ENCODE data around the gene DTWD2. TPM values are rescaled to one million over a fixed set of nuclear protein-coding genes. Genes with fewer than 3 reads are reported as not detected.
"Not testable (repeated sequence)": the region's sequence is repeated elsewhere in the genome, so short reads cannot be mapped to it uniquely, and the experiment has no call there.

The DTWD2 gene
- total RNA-seq, 4 donors from 2014 or later, result 6.1 to 9.8 (median 6.3) TPM

GRCh38 chr5:118996098-118996497 is 7.8 kb upstream of the DTWD2 start:
- TF ChIP-seq EP300 (IDR thresholded peaks at IDR 0.05), result no peak
- no peak for TF ChIP-seq CTCF (IDR thresholded peaks at IDR 0.05)
- TF ChIP-seq POLR2A (IDR thresholded peaks at IDR 0.05), result no peak
- Histone ChIP-seq H3K9me3 (peaks cover 0 to 26% (median 0%) of the 10 kb centered on the region in 4 donors), H3K4me1 (no peaks in the 10 kb centered on the region), H3K27me3 (no peaks in the 10 kb centered on the region), H3K4me3 (no peak overlapping the region), H3K36me3 (no peaks in the 10 kb centered on the region), H3K27ac (no peak overlapping the region)
- 89 to 93% methylated on average over 1 of the region's 1 CpG for WGBS, 2 donors
- no peak for DNase-seq (ENCODE audit: low spot score in 2 of 2)

GRCh38 chr5:118994595-118994994 is 6.2 kb upstream of the DTWD2 start:
- WGBS, 2 donors, result 52 to 61% methylated on average over 2 of the region's 2 CpGs
- H3K4me1 ChIP-seq, result no peaks in the 10 kb centered on the region
- TF ChIP-seq EP300 (IDR thresholded peaks at IDR 0.05) (no peak), POLR2A (IDR thresholded peaks at IDR 0.05) (no peak), CTCF (IDR thresholded peaks at IDR 0.05) (no peak)

GRCh38 chr5:118993118-118993517 is 4.8 kb upstream of the DTWD2 start:
- not testable (repeated sequence) for DNase-seq (ENCODE audit: low spot score in 2 of 2); H3K4me1 ChIP-seq; H3K4me3 ChIP-seq; H3K36me3 ChIP-seq; H3K27ac ChIP-seq; H3K27me3 ChIP-seq
- peaks cover 0 to 14% (median 0%) of the 10 kb centered on the region in 4 donors for H3K9me3 ChIP-seq

More at GRCh38 chr5:118994595-118994994, 6.2 kb upstream of the DTWD2 start:
- H3K4me3 ChIP-seq, result no peak overlapping the region
- H3K27ac ChIP-seq, result no peak overlapping the region
- peaks cover 0 to 22% (median 0%) of the 10 kb centered on the region in 4 donors for H3K9me3 ChIP-seq
- H3K36me3 ChIP-seq, result no peaks in the 10 kb centered on the region
- no peaks in the 10 kb centered on the region for H3K27me3 ChIP-seq
- no peak for DNase-seq (ENCODE audit: low spot score in 2 of 2)

GRCh38 chr5:118992055-118992454 is 3.7 kb upstream of the DTWD2 start:
- H3K4me3 ChIP-seq; H3K27me3 ChIP-seq; DNase-seq (ENCODE audit: low spot score in 2 of 2); H3K27ac ChIP-seq; H3K36me3 ChIP-seq: not testable (repeated sequence)
- Histone ChIP-seq H3K4me1 (peaks cover 0 to 17% (median 3%) of the 10 kb centered on the region in 4 donors), H3K9me3 (peaks cover 0 to 13% (median 0%) of the 10 kb centered on the region in 4 donors)
- 97 to 98% methylated on average over 3 of the region's 3 CpGs for WGBS, 2 donors

GRCh38 chr5:118990582-118990981 is 2.2 kb upstream of the DTWD2 start:
- TF ChIP-seq EP300 (IDR thresholded peaks at IDR 0.05), result no peak
- TF ChIP-seq CTCF (IDR thresholded peaks at IDR 0.05), result no peak
- no peak for TF ChIP-seq POLR2A (IDR thresholded peaks at IDR 0.05)
- Histone ChIP-seq H3K4me3 (no peak overlapping the region), H3K36me3 (no peaks in the 10 kb centered on the region), H3K27ac (no peak overlapping the region), H3K9me3 (no peaks in the 10 kb centered on the region), H3K4me1 (peaks cover 0 to 23% (median 3%) of the 10 kb centered on the region in 4 donors), H3K27me3 (no peaks in the 10 kb centered on the region)
- DNase-seq (ENCODE audit: low spot score in 2 of 2), result no peak
- WGBS, 2 donors, result 82 to 92% methylated on average over 1 of the region's 1 CpG

- no peak for DNase-seq (ENCODE audit: low spot score in 2 of 2)
- 80 to 81% methylated on average over 6 of the region's 6 CpGs for WGBS, 2 donors
Measured at GRCh38 chr5:118989816-118990215, 1.5 kb upstream of the DTWD2 start.

More at GRCh38 chr5:118989816-118990215, 1.5 kb upstream of the DTWD2 start:
- peaks cover 0 to 23% (median 3%) of the 10 kb centered on the region in 4 donors for H3K4me1 ChIP-seq
- no peak for TF ChIP-seq EP300 (IDR thresholded peaks at IDR 0.05)
- TF ChIP-seq CTCF (IDR thresholded peaks at IDR 0.05), result no peak
- TF ChIP-seq POLR2A (IDR thresholded peaks at IDR 0.05), result no peak
- H3K27me3 ChIP-seq, result no peaks in the 10 kb centered on the region
- no peak overlapping the region for H3K27ac ChIP-seq
- H3K36me3 ChIP-seq, result no peaks in the 10 kb centered on the region
- no peak overlapping the region for H3K4me3 ChIP-seq
- no peaks in the 10 kb centered on the region for H3K9me3 ChIP-seq
